ENCODE results near the gene ERI3.

ERI3 gene

DNA sequence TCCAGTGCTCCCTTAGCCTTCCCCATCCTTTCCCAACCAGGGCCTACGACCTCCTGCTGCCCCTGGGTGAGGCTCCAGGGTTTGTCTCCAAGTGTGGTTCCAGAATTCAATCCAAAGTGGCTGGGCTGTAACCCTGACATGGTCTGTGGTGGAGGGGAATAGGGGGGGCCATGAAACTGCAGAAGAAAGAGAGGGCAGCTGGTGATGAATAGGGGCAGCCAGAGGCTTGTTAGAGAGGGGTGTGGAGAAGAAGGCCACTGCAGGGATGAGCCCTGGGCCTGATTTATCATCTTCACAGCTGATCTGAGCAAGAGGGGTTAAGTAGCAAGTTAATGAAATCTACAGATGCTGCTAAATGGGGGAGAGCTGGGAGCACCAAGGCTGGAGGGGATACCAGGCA lies 12.9 kb upstream of the ERI3 start:
- Histone ChIP-seq H3K4me1 (ENCODE audit: control insufficient read depth, insufficient read depth, low read length) (no peaks in the 10 kb centered on the region), H3K4me3 (ENCODE audit: low read length in 2 of 2) (no peak overlapping the region), H3K9ac (ENCODE audit: low read length in 2 of 2) (no peak overlapping the region), H3K27ac (ENCODE audit: low read length) (no peak overlapping the region), H3K27me3 (ENCODE audit: control insufficient read depth in 1 of 2, insufficient read depth in 2 of 2, low read length in 2 of 2) (no peaks in the 10 kb centered on the region), H3K9me3 (ENCODE audit: control insufficient read depth in 2 of 2, low read length in 2 of 2) (no peaks in the 10 kb centered on the region), H3K36me3 (ENCODE audit: control insufficient read depth in 2 of 2, insufficient read depth in 2 of 2, low read length in 2 of 2) (no peaks in the 10 kb centered on the region)

DNA sequence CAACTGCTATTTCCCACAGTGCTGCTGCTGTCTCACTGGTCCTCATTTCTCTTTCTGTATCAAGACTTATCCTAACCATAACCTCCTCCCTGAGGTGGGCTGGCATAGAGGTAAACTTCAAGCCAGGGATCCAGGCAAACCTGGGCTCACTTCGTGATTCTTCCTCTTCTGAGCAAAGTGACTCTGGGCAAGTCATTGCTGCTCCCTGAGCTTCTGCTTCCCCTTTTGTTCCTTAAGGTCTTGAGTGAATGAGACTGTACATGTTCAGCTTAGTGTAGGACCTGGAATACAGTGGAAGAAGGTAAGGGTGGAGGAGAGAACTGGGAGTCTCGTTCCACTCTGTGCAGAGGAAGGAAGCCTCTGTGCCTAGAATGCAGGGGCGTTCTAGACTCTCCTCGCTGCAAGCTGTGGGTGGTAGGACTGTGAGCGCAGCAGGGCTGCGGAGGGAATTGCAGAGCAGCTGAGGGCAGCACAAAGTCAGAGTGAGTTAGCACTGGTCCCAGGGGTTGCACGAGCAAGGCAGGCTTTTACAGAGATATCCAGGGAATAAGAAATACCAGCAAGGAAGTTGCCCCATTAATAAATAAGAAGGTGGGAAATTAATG lies 11.4 kb upstream of the ERI3 start:
- Histone ChIP-seq H3K4me3 (ENCODE audit: low read length in 2 of 2) (no peak overlapping the region), H3K36me3 (ENCODE audit: control insufficient read depth in 2 of 2, insufficient read depth in 2 of 2, low read length in 2 of 2) (no peaks in the 10 kb centered on the region), H3K4me1 (ENCODE audit: control insufficient read depth, insufficient read depth, low read length) (no peaks in the 10 kb centered on the region), H3K9me3 (ENCODE audit: control insufficient read depth in 2 of 2, low read length in 2 of 2) (no peaks in the 10 kb centered on the region), H3K9ac (ENCODE audit: low read length in 2 of 2) (no peak overlapping the region), H3K27ac (ENCODE audit: low read length) (no peak overlapping the region), H3K27me3 (ENCODE audit: control insufficient read depth in 1 of 2, insufficient read depth in 2 of 2, low read length in 2 of 2) (no peaks in the 10 kb centered on the region)

DNA sequence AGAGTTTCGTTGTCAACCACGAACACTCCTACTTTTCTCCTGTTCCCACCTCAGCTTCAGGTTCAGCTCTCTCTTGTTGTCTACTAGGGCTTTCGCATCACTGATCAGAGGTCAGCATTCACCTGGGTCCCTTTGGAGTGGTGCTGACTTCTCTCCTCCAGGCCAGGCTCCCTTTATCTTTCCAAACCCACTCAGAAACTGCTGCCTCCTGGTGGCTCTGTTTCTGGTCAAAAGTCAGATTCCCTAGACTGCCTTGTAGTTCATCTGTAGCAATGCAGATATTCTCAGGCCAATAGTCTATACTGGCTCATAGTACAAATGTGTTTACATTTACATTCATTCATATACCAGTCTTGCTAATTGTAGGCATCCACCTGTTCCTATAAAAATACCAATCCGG lies 6.4 kb upstream of the ERI3 start:
- no peaks in the 10 kb centered on the region for H3K9me3 ChIP-seq (ENCODE audit: control insufficient read depth in 2 of 2, low read length in 2 of 2)
- no peak overlapping the region for H3K27ac ChIP-seq (ENCODE audit: low read length)
- no peaks in the 10 kb centered on the region for H3K4me1 ChIP-seq (ENCODE audit: control insufficient read depth, insufficient read depth, low read length)
- no peak overlapping the region for H3K9ac ChIP-seq (ENCODE audit: low read length in 2 of 2)
- H3K36me3 ChIP-seq (ENCODE audit: control insufficient read depth in 2 of 2, insufficient read depth in 2 of 2, low read length in 2 of 2): no peaks in the 10 kb centered on the region
- H3K27me3 ChIP-seq (ENCODE audit: control insufficient read depth in 1 of 2, insufficient read depth in 2 of 2, low read length in 2 of 2): no peaks in the 10 kb centered on the region
- H3K4me3 ChIP-seq (ENCODE audit: low read length in 2 of 2): no peak overlapping the region

DNA sequence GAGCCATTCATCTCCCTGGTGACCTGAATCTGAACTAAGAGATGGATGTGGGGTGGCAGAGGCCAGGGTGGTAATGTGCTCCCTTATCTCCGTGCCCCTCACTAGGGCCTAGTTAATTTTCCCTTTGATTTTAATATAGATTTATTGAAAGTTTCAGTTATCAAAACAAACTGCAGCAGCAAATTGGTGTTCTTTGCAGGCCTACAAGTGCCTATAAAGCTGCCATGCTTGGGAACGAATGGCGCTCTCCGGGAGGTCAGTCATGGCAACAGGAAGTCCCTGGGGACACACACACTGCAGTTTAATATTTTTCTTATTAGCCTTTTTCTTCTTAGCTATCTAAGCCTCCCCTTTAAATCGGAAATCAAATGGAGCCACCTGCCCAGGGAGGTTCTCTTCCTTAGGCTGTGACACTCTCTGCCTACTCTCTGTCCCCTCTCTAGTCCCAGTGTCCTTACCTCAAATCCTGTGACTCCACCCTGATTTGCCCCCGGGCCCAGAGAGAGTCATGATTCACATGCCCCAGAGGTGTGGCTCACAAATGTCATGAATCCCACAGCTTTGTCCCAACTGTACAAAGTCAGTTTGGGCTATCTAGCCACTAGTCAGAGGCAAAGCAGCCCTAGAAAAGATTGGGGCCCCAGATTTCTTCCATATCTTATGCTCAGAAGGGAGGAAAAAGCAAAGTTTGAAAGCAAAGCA lies 4.3 kb upstream of the ERI3 start:
- no peak overlapping the region for H3K4me3 ChIP-seq (ENCODE audit: low read length in 2 of 2)
- no peaks in the 10 kb centered on the region for H3K27me3 ChIP-seq (ENCODE audit: control insufficient read depth in 1 of 2, insufficient read depth in 2 of 2, low read length in 2 of 2)
- H3K9ac ChIP-seq (ENCODE audit: low read length in 2 of 2): no peak overlapping the region
- H3K36me3 ChIP-seq (ENCODE audit: control insufficient read depth in 2 of 2, insufficient read depth in 2 of 2, low read length in 2 of 2): no peaks in the 10 kb centered on the region
- H3K27ac ChIP-seq (ENCODE audit: low read length): no peak overlapping the region
- H3K4me1 ChIP-seq (ENCODE audit: control insufficient read depth, insufficient read depth, low read length): peaks cover 5% of the 10 kb centered on the region
- no peaks in the 10 kb centered on the region for H3K9me3 ChIP-seq (ENCODE audit: control insufficient read depth in 2 of 2, low read length in 2 of 2)

DNA sequence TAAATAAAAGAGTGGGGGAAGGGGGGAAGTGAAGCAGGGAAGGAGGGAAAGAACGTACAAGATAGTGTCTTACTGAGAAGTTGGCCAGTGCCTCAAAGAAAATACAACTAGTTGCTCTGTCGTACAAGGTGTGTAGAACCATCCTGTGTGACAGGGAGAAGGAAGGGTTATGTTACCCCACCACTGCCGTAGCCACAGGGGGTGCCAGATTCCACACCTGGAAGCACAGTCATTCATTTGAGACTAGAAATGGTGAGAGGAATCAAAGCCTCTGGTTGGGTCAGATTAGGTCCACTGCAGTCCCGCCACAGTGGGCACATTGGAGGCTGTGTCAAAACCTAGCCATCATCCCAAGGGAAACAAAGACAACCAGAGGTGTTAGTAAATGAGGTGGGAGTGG lies 2.7 kb upstream of the ERI3 start:
- no peaks in the 10 kb centered on the region for H3K36me3 ChIP-seq (ENCODE audit: control insufficient read depth in 2 of 2, insufficient read depth in 2 of 2, low read length in 2 of 2)
- H3K27me3 ChIP-seq (ENCODE audit: control insufficient read depth in 1 of 2, insufficient read depth in 2 of 2, low read length in 2 of 2): no peaks in the 10 kb centered on the region
- peaks cover 15% of the 10 kb centered on the region for H3K4me1 ChIP-seq (ENCODE audit: control insufficient read depth, insufficient read depth, low read length)
- no peak overlapping the region for H3K9ac ChIP-seq (ENCODE audit: low read length in 2 of 2)
- H3K4me3 ChIP-seq (ENCODE audit: low read length in 2 of 2): no peak overlapping the region
- no peaks in the 10 kb centered on the region for H3K9me3 ChIP-seq (ENCODE audit: control insufficient read depth in 2 of 2, low read length in 2 of 2)
- no peak overlapping the region for H3K27ac ChIP-seq (ENCODE audit: low read length)

DNA sequence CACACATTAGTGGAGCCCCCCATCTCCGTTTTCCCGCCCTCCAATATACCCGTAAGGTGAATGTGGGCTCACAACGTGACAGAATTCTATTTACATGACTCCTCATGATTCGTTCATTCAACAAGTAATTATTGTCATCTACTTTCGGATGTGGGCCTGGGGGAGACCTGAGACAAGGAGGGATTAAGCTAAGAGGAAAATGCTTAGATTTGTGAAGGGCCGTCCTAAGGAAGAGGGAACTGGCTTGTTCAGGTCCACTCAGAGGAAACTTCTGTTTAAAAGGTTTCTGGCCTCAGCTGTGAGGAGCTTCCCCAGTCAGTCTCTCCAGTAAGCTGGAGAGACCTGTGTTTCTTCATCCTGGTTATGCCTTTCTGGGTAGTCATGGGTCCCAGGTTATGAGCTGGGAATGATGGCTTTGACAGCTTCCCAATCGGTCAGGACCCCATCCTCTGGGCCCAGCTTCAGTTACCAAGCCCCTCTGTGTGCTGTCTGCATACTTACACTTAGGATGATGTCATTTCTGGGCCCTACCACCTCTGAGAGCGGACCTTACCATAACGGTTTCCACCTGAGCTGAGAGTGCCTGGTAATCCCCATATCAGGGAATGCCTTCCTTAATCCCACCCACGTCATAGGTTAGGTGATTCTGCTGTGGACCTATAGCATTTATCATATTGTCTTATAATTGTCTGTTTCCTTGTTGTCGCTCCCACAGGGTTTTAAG lies 687 bp upstream of the ERI3 start:
- no peaks in the 10 kb centered on the region for H3K36me3 ChIP-seq (ENCODE audit: control insufficient read depth in 2 of 2, insufficient read depth in 2 of 2, low read length in 2 of 2)
- peak overlapping the region; percentile 56 to 83 for H3K4me3 ChIP-seq (ENCODE audit: low read length in 2 of 2)
- no peaks in the 10 kb centered on the region for H3K9me3 ChIP-seq (ENCODE audit: control insufficient read depth in 2 of 2, low read length in 2 of 2)
- no peak overlapping the region for H3K27ac ChIP-seq (ENCODE audit: low read length)
- H3K27me3 ChIP-seq (ENCODE audit: control insufficient read depth in 1 of 2, insufficient read depth in 2 of 2, low read length in 2 of 2): no peaks in the 10 kb centered on the region
- H3K4me1 ChIP-seq (ENCODE audit: control insufficient read depth, insufficient read depth, low read length): peaks cover 15% of the 10 kb centered on the region
- H3K9ac ChIP-seq (ENCODE audit: low read length in 2 of 2): peak overlapping the region; percentile 13 to 50

DNA sequence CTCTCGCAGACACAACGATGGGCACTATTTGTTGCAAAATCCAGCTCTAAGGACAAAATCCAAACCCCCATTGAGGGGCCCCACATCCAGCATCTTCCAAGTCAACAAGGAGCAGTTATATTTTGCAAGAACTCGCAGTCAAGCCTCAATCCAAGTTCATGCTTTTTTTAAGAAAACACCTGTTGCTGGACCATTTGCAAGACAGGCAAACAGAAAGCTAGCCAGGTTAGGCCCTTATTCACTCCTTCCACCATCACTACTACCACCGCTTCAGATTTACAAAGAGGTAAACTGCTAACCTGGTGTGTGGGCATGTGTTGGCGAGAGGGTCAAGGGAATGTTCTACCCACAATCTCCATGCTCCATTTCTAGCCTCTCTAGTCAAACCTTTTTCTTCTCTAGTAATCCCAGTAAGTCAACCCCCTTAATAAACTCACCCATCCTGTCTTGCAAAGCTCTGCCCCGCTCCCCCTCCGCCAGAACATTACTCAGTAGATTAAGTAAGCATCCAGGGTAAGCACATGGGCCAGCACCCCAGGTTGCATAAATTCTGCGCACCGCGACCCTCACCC lies 703 bp downstream of the ERI3 start:
- Histone ChIP-seq H3K27ac (ENCODE audit: low read length) (peak overlapping the region; percentile 31), H3K4me3 (ENCODE audit: low read length in 2 of 2) (peak overlapping the region; percentile 67 to 83)

DNA sequence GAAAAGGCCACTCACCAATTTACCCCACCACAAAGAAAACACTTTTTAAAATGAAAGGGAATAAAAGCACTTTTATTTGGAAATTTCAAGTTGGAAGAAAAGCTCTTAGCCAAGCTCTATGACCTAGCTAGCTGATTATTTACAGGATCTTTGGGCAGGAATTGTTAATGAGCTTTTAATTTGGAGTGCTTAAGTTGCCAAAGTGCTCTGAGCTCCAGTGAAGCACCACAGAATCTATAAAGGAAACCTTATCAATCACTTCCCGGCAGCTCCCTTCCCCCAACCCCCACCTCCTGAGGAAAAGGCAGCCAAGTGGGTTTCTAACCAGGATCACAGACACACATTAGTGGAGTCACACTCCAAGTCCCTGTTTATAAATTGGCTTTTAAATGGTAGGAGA lies 1.5 kb downstream of the ERI3 start:
- Histone ChIP-seq H3K4me3 (ENCODE audit: low read length in 2 of 2) (no peak overlapping the region), H3K9ac (ENCODE audit: low read length in 2 of 2) (peak overlapping the region in 1 of 2 donors; percentile 6), H3K27ac (ENCODE audit: low read length) (no peak overlapping the region)

More for the DNA sequence above, 703 bp downstream of the ERI3 start:
- no peaks in the 10 kb centered on the region for H3K27me3 ChIP-seq (ENCODE audit: control insufficient read depth in 1 of 2, insufficient read depth in 2 of 2, low read length in 2 of 2)
- no peaks in the 10 kb centered on the region for H3K9me3 ChIP-seq (ENCODE audit: control insufficient read depth in 2 of 2, low read length in 2 of 2)
- H3K4me1 ChIP-seq (ENCODE audit: control insufficient read depth, insufficient read depth, low read length): peaks cover 15% of the 10 kb centered on the region
- peak overlapping the region; percentile 69 to 82 for H3K9ac ChIP-seq (ENCODE audit: low read length in 2 of 2)
- no peaks in the 10 kb centered on the region for H3K36me3 ChIP-seq (ENCODE audit: control insufficient read depth in 2 of 2, insufficient read depth in 2 of 2, low read length in 2 of 2)

DNA sequence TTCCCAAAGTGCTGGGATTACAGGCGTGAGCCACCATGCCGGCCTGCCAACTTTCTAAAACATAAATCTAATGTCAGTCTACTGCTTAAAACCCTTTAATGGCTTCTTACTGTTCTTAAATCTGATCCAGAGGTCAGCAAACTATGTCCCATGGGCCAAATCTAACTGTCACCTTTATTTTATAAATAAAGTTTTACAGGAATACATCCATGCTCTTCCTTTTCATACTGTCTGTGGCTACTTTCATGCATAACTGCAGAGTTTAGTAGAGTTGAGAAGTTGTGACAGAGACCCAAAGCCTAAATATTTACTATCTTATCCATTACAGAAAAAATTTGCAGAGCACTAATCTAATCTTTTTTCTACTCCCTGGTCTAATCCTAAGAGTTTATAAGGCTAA lies 3.8 kb downstream of the ERI3 start:
- Histone ChIP-seq H3K27ac (ENCODE audit: low read length) (no peak overlapping the region), H3K4me3 (ENCODE audit: low read length in 2 of 2) (no peak overlapping the region), H3K4me1 (ENCODE audit: control insufficient read depth, insufficient read depth, low read length) (peaks cover 32% of the 10 kb centered on the region), H3K36me3 (ENCODE audit: control insufficient read depth in 2 of 2, insufficient read depth in 2 of 2, low read length in 2 of 2) (no peaks in the 10 kb centered on the region), H3K27me3 (ENCODE audit: control insufficient read depth in 1 of 2, insufficient read depth in 2 of 2, low read length in 2 of 2) (no peaks in the 10 kb centered on the region), H3K9ac (ENCODE audit: low read length in 2 of 2) (no peak overlapping the region), H3K9me3 (ENCODE audit: control insufficient read depth in 2 of 2, low read length in 2 of 2) (no peaks in the 10 kb centered on the region)

More for the DNA sequence above, 1.5 kb downstream of the ERI3 start:
- H3K9me3 ChIP-seq (ENCODE audit: control insufficient read depth in 2 of 2, low read length in 2 of 2): no peaks in the 10 kb centered on the region
- peaks cover 15% of the 10 kb centered on the region for H3K4me1 ChIP-seq (ENCODE audit: control insufficient read depth, insufficient read depth, low read length)
- no peaks in the 10 kb centered on the region for H3K27me3 ChIP-seq (ENCODE audit: control insufficient read depth in 1 of 2, insufficient read depth in 2 of 2, low read length in 2 of 2)
- no peaks in the 10 kb centered on the region for H3K36me3 ChIP-seq (ENCODE audit: control insufficient read depth in 2 of 2, insufficient read depth in 2 of 2, low read length in 2 of 2)

DNA sequence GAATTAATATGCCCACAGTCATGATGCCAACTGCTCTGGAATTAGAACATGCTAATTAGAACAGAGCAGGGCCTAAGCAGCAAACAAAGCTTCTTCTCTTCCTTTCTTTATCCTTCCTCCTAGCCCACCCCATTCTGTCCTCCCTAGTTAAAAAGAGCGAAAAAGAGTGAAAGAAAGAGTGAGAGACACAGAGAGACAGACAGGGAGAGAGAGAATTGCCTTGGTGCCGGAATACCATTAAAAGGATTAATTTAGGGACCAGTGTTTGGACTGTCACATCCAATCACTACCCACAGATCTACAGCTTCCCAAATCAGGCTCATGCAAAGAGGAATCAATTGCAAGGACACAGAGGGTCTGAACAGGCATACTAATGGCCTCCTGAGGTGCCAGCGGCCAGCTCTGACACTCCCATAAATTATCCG lies 7.0 kb downstream of the ERI3 start:
- Histone ChIP-seq H3K4me3 (ENCODE audit: low read length in 2 of 2) (no peak overlapping the region), H3K9ac (ENCODE audit: low read length in 2 of 2) (no peak overlapping the region), H3K9me3 (ENCODE audit: control insufficient read depth in 2 of 2, low read length in 2 of 2) (no peaks in the 10 kb centered on the region), H3K36me3 (ENCODE audit: control insufficient read depth in 2 of 2, insufficient read depth in 2 of 2, low read length in 2 of 2) (no peaks in the 10 kb centered on the region), H3K27ac (ENCODE audit: low read length) (no peak overlapping the region), H3K4me1 (ENCODE audit: control insufficient read depth, insufficient read depth, low read length) (peaks cover 26% of the 10 kb centered on the region), H3K27me3 (ENCODE audit: control insufficient read depth in 1 of 2, insufficient read depth in 2 of 2, low read length in 2 of 2) (no peaks in the 10 kb centered on the region)
